Measurements from ENCODE around the gene ZC3H14. TPM values are rescaled to one million over a fixed set of nuclear protein-coding genes. Genes with fewer than 3 reads are reported as not detected.

The ZC3H14 gene
- total and polyA plus RNA-seq, 2 experiments from 2014 or later, result 39.9 to 68.4 TPM

- Histone ChIP-seq H3K9me3 (ENCODE audit: low read depth) (no peaks in the 10 kb centered on the region), H3K4me3 (no peak overlapping the region), H3K4me1 (ENCODE audit: insufficient read depth) (no peaks in the 10 kb centered on the region), H3K27me3 (no peaks in the 10 kb centered on the region), H3K4me2 (no peak overlapping the region), H3K79me2 (peaks cover 5% of the 10 kb centered on the region), H3K36me3 (replicated peaks; ENCODE audit: insufficient read depth, low read depth) (no peaks in the 10 kb centered on the region), H2AFZ (no peak overlapping the region), H3K9me2 (replicated peaks; ENCODE audit: insufficient read depth) (no peaks in the 10 kb centered on the region), H3K27ac (no peak overlapping the region), H4K20me1 (ENCODE audit: insufficient read depth, poor library complexity, severe bottlenecking) (no peaks in the 10 kb centered on the region)
- 97% methylated on average over 5 of the region's 5 CpGs for WGBS (ENCODE audit: low lambda C conversion rate, missing lambda C conversion rate)
- TF ChIP-seq EZH2phosphoT487 (IDR thresholded peaks at IDR 0.05; ENCODE audit: low read depth, severe bottlenecking, unreplicated experiment), result no peak
- TF ChIP-seq, protein P1, sequence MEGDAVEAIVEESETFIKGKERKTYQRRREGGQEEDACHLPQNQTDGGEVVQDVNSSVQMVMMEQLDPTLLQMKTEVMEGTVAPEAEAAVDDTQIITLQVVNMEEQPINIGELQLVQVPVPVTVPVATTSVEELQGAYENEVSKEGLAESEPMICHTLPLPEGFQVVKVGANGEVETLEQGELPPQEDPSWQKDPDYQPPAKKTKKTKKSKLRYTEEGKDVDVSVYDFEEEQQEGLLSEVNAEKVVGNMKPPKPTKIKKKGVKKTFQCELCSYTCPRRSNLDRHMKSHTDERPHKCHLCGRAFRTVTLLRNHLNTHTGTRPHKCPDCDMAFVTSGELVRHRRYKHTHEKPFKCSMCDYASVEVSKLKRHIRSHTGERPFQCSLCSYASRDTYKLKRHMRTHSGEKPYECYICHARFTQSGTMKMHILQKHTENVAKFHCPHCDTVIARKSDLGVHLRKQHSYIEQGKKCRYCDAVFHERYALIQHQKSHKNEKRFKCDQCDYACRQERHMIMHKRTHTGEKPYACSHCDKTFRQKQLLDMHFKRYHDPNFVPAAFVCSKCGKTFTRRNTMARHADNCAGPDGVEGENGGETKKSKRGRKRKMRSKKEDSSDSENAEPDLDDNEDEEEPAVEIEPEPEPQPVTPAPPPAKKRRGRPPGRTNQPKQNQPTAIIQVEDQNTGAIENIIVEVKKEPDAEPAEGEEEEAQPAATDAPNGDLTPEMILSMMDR (IDR thresholded peaks at IDR 0.05; ENCODE audit: poor library complexity), result no peak
- no peak for TF ChIP-seq EZH2 (IDR thresholded peaks at IDR 0.05; ENCODE audit: borderline replicate concordance)
- no peak for DNase-seq (ENCODE audit: low spot score)
Measured at GRCh38 chr14:88588081-88588480, 25.2 kb downstream of the ZC3H14 start.

DNA sequence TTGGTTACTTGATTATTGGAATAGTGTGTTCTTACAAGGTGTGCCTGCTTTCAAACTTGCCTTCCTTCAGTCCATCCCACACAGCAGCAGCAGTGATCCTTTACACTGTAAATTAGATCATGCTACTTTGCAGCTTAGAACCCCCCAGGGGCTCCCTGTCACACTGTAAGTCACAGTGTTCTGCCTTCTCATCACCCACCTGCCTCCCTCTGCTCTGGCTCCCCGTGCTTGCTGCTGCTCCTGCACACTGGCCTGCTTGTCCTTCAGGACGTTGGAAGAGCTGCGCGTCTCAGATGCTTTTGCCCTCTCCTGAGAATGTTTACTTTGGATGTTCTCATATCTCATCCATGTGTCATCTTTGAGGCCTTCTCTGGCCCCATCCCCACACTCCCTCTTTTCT lies 27.3 kb downstream of the ZC3H14 start:
- Histone ChIP-seq H3K9me2 (replicated peaks; ENCODE audit: insufficient read depth) (no peaks in the 10 kb centered on the region), H3K36me3 (replicated peaks; ENCODE audit: insufficient read depth, low read depth) (no peaks in the 10 kb centered on the region), H3K4me1 (ENCODE audit: insufficient read depth) (no peaks in the 10 kb centered on the region)

DNA sequence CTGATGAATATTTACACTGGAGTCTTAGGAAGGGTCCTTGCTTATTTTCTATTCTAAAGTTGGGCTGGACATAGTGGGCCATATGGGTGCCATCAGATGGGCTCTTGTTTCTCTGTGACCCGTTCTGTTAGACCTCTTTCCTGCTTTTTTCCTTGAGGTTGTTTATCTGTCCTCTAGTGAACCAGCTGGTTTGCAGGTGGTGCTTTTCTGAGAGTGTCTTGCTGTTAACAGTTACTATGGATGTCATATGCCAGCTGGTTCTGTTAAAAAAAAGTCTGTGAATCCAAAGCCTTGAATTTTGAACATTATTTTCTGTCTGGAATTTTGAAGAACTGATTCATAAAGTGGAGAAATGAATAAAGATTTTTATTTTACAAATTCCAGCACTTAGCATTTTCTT lies 29.2 kb downstream of the ZC3H14 start:
- no peaks in the 10 kb centered on the region for H3K9me3 ChIP-seq (ENCODE audit: low read depth)
- H3K9me2 ChIP-seq (replicated peaks; ENCODE audit: insufficient read depth), result no peaks in the 10 kb centered on the region
- H2AFZ ChIP-seq, result no peak overlapping the region
- peaks cover 11% of the 10 kb centered on the region for H3K79me2 ChIP-seq
- no peak for DNase-seq (ENCODE audit: low spot score)
- no peaks in the 10 kb centered on the region for H3K27me3 ChIP-seq
- H4K20me1 ChIP-seq (ENCODE audit: insufficient read depth, poor library complexity, severe bottlenecking), result no peaks in the 10 kb centered on the region
- 39% methylated on average over 1 of the region's 1 CpG for WGBS (ENCODE audit: low lambda C conversion rate, missing lambda C conversion rate)
- no peak for TF ChIP-seq EZH2 (IDR thresholded peaks at IDR 0.05; ENCODE audit: borderline replicate concordance)
- no peak for TF ChIP-seq EZH2phosphoT487 (IDR thresholded peaks at IDR 0.05; ENCODE audit: low read depth, severe bottlenecking, unreplicated experiment)
- TF ChIP-seq, protein P1 (IDR thresholded peaks at IDR 0.05; ENCODE audit: poor library complexity), result no peak
- H3K36me3 ChIP-seq (replicated peaks; ENCODE audit: insufficient read depth, low read depth), result no peaks in the 10 kb centered on the region
- no peak overlapping the region for H3K4me2 ChIP-seq
- H3K27ac ChIP-seq, result no peak overlapping the region
- no peaks in the 10 kb centered on the region for H3K4me1 ChIP-seq (ENCODE audit: insufficient read depth)
- no peak overlapping the region for H3K4me3 ChIP-seq

More for the DNA sequence above, 27.3 kb downstream of the ZC3H14 start:
- H4K20me1 ChIP-seq (ENCODE audit: insufficient read depth, poor library complexity, severe bottlenecking), result no peaks in the 10 kb centered on the region
- 72% methylated on average over 4 of the region's 4 CpGs for WGBS (ENCODE audit: low lambda C conversion rate, missing lambda C conversion rate)
- TF ChIP-seq, protein P1 (IDR thresholded peaks at IDR 0.05; ENCODE audit: poor library complexity), result no peak
- TF ChIP-seq EZH2 (IDR thresholded peaks at IDR 0.05; ENCODE audit: borderline replicate concordance), result no peak
- TF ChIP-seq EZH2phosphoT487 (IDR thresholded peaks at IDR 0.05; ENCODE audit: low read depth, severe bottlenecking, unreplicated experiment), result no peak
- H3K27me3 ChIP-seq, result no peaks in the 10 kb centered on the region
- no peak overlapping the region for H3K4me2 ChIP-seq
- H3K27ac ChIP-seq, result no peak overlapping the region
- no peak overlapping the region for H2AFZ ChIP-seq
- no peaks in the 10 kb centered on the region for H3K9me3 ChIP-seq (ENCODE audit: low read depth)
- H3K79me2 ChIP-seq, result peaks cover 7% of the 10 kb centered on the region
- no peak overlapping the region for H3K4me3 ChIP-seq
- DNase-seq (ENCODE audit: low spot score), result no peak

GRCh38 chr14:88597038-88597437 lies 34.2 kb downstream of the ZC3H14 start:
- 85% methylated on average over 4 of the region's 4 CpGs for WGBS (ENCODE audit: low lambda C conversion rate, missing lambda C conversion rate)
- Histone ChIP-seq H3K27ac (no peak overlapping the region), H3K79me2 (peaks cover 6% of the 10 kb centered on the region), H3K27me3 (no peaks in the 10 kb centered on the region), H2AFZ (no peak overlapping the region), H3K36me3 (replicated peaks; ENCODE audit: insufficient read depth, low read depth) (no peaks in the 10 kb centered on the region), H3K4me2 (no peak overlapping the region), H3K4me1 (ENCODE audit: insufficient read depth) (no peaks in the 10 kb centered on the region), H3K9me3 (ENCODE audit: low read depth) (no peaks in the 10 kb centered on the region), H4K20me1 (ENCODE audit: insufficient read depth, poor library complexity, severe bottlenecking) (no peaks in the 10 kb centered on the region), H3K9me2 (replicated peaks; ENCODE audit: insufficient read depth) (no peaks in the 10 kb centered on the region), H3K4me3 (no peak overlapping the region)
- no peak for DNase-seq (ENCODE audit: low spot score)
- TF ChIP-seq EZH2phosphoT487 (IDR thresholded peaks at IDR 0.05; ENCODE audit: low read depth, severe bottlenecking, unreplicated experiment), result no peak
- TF ChIP-seq, protein P1 (IDR thresholded peaks at IDR 0.05; ENCODE audit: poor library complexity), result no peak
- no peak for TF ChIP-seq EZH2 (IDR thresholded peaks at IDR 0.05; ENCODE audit: borderline replicate concordance)
